ENCODE measurements around the gene VGF.
A peak's percentile ranks its signal among the peaks of the same experiment; 100 is the strongest.

Gene VGF

GRCh38 chr7:101165958-101166647, 734 bp upstream of the VGF start:
- DNase-seq = no peak

GRCh38 chr7:101164071-101164840, 1.1 kb downstream of the VGF start:
- peak in 1 of 14 donors; percentile 21 for DNase-seq

DNA sequence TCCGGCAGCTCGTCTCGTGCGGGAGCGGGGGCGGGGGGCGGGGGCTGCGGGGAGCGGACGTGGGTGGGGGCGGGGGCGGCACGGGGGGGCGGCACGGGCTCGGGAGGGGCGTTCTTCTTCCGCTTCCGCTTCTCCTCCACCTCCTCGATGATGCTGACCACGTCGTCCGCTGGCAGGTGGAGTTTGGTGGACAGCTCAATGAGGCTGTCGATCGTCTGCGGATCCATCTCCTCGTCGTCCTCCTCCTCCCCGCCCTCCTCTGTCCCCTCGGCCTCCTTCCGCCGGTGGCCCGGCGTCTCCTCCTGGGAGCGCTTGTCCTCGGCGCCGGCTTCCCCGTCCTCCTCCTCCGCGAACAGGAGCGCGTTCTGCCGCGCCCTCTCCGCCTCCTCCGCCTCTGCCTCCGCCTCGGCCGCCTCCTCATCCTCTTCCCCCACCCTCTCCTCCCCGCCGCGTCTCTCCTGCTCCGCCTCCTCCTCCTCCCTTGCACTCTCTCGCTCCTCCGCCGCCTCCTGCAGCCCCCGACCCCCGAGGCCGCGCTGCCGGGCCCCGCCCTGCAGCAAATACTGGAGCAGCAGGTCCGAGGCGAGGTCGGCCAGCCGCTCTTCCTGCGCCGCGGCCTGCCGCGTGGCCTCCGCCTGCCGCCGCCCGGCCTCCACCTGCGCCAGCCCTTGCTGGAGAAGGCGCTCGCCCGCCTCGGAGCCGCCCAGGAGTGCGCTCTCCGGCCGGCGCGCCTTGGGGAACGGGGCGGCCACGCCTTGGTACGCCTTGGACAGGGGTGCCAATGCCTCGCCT, 1.9 kb downstream of the VGF start:
- DNase-seq = peak in 1 of 14 donors; percentile 67

GRCh38 chr7:101162551-101163278, 2.7 kb downstream of the VGF start:
- peak in 1 of 14 donors; percentile 45 for DNase-seq

- DNase-seq = no peak
Measured at GRCh38 chr7:101161692-101162471, 3.5 kb downstream of the VGF start.

- no peak for DNase-seq
Measured at GRCh38 chr7:101160910-101161309, 4.5 kb downstream of the VGF start.

DNA sequence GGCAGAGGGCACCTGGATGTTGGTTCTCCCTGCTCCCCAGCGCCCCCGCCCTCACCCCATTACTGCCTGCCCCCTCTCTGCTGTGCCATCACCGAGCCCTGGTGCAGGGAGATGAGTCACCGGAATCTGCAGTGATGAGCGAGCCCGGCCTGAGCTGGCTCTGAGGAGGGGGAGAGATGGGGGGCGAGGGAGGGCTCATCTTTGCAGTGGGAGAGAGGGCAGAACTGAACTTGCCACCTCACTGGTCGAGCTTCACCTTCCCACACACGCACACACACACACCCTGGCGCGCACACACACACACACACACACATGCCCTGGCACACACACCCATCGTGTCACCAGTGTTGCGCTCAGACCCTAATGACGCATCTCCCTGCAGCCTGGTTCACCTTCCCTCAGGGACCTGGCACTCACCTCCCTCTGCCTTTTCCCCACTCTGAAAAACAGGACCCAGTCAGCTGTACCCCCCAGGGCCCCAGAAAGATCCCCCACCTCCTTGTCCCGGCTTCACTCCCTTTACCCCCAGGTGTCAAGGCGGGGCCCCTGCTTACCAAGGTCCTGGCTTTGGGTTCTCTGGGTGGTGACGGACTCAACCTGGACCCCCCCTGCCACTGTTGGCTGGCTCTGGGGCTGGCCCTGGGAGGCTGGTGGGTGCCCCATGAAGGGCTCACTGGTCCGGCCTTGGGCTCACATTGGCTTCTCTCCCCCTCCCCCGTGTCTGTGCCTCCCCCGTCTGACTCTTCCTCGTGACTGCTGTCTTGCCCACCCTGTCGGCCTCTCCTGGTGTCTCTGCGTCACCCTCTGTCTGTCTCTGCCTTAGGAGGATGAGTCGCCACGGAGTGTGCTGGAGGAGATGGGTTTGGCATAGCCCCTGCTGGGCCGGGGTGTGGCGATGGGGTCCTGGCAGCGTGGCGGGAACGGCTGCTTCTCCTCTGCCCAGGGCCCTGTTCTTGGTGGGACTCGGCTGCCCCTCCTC, 5.4 kb downstream of the VGF start:
- DNase-seq = no peak

DNA sequence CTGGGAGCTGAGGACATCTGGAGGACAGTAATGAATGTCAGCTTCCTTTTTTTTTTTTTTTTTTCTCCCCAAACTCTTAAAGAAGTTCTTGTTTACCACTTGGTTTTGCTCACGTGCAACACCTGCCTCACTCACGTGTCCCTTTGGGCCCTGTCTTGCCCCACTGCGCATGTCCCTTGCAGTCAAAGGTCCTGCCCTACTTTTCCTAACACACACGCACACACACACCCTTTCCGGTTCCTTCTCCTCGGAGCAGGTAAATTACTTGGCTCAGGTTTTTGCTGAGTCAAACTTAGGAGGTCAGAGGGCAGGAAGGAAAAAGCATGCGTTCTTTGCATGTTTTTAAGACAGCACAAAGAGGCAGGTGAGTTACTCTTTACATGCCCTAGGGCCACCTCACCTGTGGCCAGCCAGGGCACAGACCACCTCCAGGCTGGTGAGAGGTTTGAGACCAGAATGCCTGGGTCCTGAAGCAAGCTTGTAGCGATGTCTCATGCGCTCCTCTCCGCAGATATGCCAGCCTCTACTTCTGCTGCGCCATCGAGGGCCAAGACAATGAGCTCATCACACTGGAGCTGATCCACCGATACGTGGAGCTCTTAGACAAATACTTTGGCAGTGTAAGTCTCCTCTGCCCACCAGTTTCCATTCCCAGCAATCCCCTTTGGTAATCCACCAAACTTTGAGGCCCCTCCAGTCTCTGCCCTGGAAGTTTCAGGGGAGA, 8.3 kb downstream of the VGF start:
- no peak for DNase-seq

- DNase-seq = no peak
Measured at GRCh38 chr7:101156277-101156676, 9.1 kb downstream of the VGF start.

DNA sequence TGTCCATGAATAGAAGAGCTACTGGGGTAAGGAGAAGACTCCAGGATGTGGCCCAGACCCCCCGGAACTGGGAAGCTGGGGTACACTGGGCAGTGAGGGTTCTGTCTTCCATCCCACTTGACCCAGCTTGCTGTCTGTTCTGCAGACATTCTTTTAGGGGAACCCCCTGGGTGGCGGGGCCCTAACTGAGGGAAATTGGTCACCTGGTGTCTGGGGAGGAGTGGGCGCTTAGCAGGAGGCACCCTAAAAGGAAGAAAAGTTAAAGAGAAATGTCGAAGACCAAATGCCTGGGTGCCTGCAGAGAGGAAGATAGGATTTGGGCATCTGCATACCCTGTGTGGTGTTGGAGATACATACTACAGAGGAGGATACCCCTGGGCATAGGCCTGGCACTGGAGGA, 10.1 kb downstream of the VGF start:
- DNase-seq = no peak

- peak in 4 of 14 donors; percentile 13 to 49 (median 28) for DNase-seq
Measured at GRCh38 chr7:101154693-101155102, 10.7 kb downstream of the VGF start.

DNA sequence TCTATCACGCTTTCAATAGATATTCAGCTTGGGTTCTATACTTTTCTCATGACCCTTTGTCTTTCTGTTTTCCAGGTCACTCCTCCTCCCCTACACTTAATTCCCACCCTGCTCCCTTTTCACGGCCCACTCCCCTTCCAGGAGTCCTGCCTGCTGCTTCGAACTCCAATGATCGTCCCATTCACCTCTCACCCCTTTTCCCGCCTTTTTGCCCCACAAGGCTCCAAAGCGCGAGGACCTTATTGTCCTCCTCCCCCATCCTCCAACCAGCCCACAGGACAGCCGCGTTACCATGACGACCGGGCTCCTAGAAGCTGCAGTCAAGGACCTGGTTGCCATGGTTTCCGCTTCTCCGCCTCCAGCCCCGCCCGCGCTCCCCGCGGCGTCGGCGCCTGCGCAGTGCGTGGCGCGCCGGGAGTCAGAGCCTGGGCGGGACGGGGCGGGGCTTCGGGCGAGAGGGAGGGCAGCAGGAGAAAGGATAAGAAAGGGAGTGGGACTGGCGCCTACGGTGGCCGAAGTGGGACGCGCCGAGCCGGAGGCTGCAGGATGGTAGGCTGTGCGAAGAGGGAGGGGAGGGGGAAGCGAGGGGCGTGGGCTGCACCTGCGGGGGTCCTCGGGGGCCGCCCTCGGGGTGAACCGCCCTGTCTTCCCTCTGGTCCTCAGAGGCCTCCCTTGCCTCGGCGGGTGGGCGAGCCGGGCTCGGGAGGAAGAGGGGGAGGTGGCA, 11.2 kb downstream of the VGF start, which contains the start of gene AP1S1:
Gene AP1S1, plus strand, starts transcription at position 508 of the 724 bp plus-strand sequence. Its CDS starts 39 bp downstream, at position 547.
- DNase-seq = peak; percentile 39 to 98 (median 86)

DNA sequence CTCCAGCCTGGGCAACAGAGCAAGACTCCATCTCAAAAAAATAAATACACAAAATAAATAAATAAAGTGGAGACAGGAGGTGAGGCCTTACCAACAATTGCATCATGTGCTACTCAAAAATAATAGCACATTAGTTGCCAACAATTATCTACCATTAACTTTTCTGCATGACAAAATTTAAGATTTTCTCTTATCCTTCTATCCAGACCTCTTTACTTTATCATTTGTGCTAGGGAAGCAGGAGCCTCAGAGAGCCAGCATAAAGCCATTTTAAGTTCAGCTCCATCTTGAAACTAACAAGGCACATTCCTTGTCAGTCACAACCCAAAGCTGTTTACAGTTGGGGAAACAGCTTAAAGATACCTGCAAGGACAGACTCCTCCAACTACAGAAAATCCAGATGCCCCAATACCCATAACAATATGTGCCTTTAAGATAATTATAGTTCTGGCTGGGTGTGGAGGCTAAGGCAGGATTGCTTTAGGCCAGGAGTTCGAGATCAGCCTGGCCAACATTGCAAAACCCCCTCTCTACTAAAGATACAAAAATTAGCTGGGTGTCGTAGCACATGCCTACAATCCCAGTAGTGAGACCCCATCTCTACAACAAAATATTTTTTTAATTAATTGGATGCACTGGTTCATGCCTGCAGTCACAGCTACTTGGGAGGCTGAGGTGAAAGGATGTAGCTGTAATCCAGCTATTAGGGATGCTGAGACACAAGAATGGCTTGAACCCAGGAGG, 13.3 kb downstream of the VGF start:
- no peak for DNase-seq

DNA sequence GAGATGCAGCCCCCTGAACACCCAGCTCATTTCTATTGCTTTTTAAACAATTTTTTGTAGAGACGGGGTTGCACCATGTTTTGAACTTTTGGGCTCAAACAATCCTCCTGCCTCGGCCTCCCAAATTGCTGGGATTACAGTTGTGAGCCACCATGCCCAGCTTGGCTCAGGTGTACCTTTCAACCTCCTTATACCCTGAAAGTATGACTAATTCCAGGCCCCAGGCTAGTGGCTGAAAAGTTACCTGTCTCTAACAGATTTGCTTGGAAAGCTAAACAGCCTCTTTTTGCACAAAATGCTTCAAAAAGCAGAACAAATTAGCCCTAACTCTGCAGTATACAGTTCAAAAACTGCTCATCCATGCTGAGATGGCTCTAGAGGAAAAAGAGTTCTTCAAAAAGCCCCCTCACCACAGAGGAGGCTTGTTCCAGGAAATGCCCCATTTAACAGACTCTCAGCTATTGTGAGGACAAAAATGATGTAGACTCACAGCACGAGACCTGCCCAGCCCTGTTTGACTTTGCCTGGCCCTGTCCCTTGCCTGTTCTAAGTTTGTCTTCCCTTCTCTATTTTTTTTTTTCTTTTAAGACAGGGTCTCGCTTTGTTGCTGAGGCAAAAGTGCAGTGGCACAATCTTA, 24.5 kb downstream of the VGF start:
- no peak for DNase-seq

GRCh38 chr7:101140339-101140699, 25.1 kb downstream of the VGF start:
- DNase-seq = no peak

DNA sequence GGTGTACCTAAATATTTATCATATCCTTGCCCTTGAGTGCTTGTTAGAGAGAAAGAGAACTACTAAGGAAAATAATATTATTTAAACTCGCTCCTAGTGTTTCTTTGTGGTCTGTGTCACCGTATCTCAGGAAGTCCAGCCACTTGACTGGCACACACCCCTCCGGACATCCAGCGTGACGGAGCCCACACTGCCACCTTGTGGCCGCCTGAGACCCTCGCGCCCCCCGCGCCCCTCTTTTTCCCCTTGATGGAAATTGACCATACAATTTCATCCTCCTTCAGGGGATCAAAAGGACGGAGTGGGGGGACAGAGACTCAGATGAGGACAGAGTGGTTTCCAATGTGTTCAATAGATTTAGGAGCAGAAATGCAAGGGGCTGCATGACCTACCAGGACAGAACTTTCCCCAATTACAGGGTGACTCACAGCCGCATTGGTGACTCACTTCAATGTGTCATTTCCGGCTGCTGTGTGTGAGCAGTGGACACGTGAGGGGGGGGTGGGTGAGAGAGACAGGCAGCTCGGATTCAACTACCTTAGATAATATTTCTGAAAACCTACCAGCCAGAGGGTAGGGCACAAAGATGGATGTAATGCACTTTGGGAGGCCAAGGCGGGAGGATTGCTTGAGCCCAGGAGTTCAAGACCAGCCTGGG, 27.0 kb downstream of the VGF start:
- DNase-seq = peak in 8 of 14 donors; percentile 9 to 79 (median 32)

DNA sequence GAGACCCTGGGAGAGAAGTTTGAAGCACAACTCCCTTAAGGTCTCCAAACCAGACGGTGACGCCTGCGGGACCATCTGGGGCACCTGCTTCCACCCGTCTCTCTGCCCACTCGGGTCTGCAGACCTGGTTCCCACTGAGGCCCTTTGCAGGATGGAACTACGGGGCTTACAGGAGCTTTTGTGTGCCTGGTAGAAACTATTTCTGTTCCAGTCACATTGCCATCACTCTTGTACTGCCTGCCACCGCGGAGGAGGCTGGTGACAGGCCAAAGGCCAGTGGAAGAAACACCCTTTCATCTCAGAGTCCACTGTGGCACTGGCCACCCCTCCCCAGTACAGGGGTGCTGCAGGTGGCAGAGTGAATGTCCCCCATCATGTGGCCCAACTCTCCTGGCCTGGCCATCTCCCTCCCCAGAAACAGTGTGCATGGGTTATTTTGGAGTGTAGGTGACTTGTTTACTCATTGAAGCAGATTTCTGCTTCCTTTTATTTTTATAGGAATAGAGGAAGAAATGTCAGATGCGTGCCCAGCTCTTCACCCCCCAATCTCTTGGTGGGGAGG, 27.6 kb downstream of the VGF start:
- DNase-seq = no peak

Measured in C1 segment of cervical spinal cord (tissue), 14 donors.